Chondrocyte (in vitro differentiated cells): ENCODE results near the gene CFAP90. TPM values are rescaled to one million over a fixed set of nuclear protein-coding genes. Genes with fewer than 3 reads are reported as not detected.

Experiments used
- DNase-seq: peaks from one replicate; pipeline ENCODE4 v3.0.0; 2021; ENCODE audit warnings: mixed read lengths, low spot score
- H3K27ac Mint-ChIP-seq: one replicate; pipeline ENCODE4 v1.8.0; 2021; ENCODE audit warnings: mild to moderate bottlenecking, moderate library complexity, mixed read lengths; ENCODE audit not compliant: unreplicated experiment
- H3K27me3 Mint-ChIP-seq: 2 replicates; pipeline ENCODE4 v1.8.0; 2021; ENCODE audit warnings: low read depth, mixed read lengths
- H3K36me3 Mint-ChIP-seq: 2 replicates; pipeline ENCODE4 v1.8.0; 2021; ENCODE audit warnings: low read depth, mixed read lengths
- H3K4me1 Mint-ChIP-seq: 2 replicates; pipeline ENCODE4 v1.8.0; 2021; ENCODE audit warnings: low read depth, mild to moderate bottlenecking, mixed read lengths
- H3K4me3 Mint-ChIP-seq: one replicate; pipeline ENCODE4 v1.8.0; 2021; ENCODE audit warnings: mild to moderate bottlenecking, moderate library complexity, mixed read lengths; ENCODE audit not compliant: unreplicated experiment
- H3K9me3 Mint-ChIP-seq: 2 replicates; pipeline ENCODE4 v1.8.0; 2021; ENCODE audit warnings: low read depth, mixed read lengths
- total RNA-seq: library from RNA; stranded (reverse); gene quantifications from 3 replicates; pipeline ENCODE4 v1.2.1, GENCODE V29; 2021
- TF ChIP-seq, protein P1 (sequence below): fragments of 200-600 bp; sonication (generic); IDR thresholded peaks from 2 replicates; pipeline ENCODE4 v1.5.0; 2021; ENCODE audit warnings: antibody characterized with exemption, mild to moderate bottlenecking, moderate library complexity

CFAP90 gene
- total RNA-seq, 1 donor from 2014 or later: 0.27 TPM

DNA sequence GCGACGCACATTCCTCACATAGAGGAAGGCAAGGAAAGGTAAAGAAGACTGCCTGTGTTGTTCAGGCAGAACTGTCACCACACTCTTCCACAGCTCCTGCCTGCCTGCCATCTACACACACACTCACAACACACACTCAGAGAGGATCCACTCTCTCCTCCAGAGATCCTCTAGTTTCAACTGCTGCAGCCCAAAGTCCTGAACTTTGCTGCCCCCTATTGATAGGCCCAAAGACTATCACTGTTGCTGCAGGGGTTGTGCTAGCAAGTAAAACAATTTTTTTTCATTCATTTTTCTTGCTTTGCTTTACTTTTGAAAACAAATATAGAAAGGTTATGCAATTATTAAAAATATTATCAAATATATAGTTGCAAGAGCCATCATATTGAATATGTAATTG is 5.9 kb upstream of the CFAP90 start:
- DNase-seq: no peak
- TF ChIP-seq, protein P1, sequence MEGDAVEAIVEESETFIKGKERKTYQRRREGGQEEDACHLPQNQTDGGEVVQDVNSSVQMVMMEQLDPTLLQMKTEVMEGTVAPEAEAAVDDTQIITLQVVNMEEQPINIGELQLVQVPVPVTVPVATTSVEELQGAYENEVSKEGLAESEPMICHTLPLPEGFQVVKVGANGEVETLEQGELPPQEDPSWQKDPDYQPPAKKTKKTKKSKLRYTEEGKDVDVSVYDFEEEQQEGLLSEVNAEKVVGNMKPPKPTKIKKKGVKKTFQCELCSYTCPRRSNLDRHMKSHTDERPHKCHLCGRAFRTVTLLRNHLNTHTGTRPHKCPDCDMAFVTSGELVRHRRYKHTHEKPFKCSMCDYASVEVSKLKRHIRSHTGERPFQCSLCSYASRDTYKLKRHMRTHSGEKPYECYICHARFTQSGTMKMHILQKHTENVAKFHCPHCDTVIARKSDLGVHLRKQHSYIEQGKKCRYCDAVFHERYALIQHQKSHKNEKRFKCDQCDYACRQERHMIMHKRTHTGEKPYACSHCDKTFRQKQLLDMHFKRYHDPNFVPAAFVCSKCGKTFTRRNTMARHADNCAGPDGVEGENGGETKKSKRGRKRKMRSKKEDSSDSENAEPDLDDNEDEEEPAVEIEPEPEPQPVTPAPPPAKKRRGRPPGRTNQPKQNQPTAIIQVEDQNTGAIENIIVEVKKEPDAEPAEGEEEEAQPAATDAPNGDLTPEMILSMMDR: peak; percentile 77
- H3K36me3 Mint-ChIP-seq: peaks cover 11% of the 10 kb centered on the region
- no peaks in the 10 kb centered on the region for H3K9me3 Mint-ChIP-seq
- peaks cover 9% of the 10 kb centered on the region for H3K4me1 Mint-ChIP-seq
- no peaks in the 10 kb centered on the region for H3K27me3 Mint-ChIP-seq
- no peak overlapping the region for H3K4me3 Mint-ChIP-seq
- H3K27ac Mint-ChIP-seq: no peak overlapping the region

GRCh38 chr5:7855611-7856010 is 4.7 kb upstream of the CFAP90 start:
- Mint-ChIP-seq H3K4me3 (no peak overlapping the region), H3K9me3 (no peaks in the 10 kb centered on the region), H3K27me3 (no peaks in the 10 kb centered on the region), H3K4me1 (peaks cover 12% of the 10 kb centered on the region), H3K36me3 (peaks cover 6% of the 10 kb centered on the region), H3K27ac (no peak overlapping the region)
- TF ChIP-seq, protein P1: no peak
- DNase-seq: no peak

- Mint-ChIP-seq H3K4me1 (peaks cover 11% of the 10 kb centered on the region), H3K4me3 (no peak overlapping the region), H3K9me3 (no peaks in the 10 kb centered on the region), H3K36me3 (no peaks in the 10 kb centered on the region), H3K27ac (no peak overlapping the region), H3K27me3 (peaks cover 6% of the 10 kb centered on the region)
- DNase-seq: no peak
- TF ChIP-seq, protein P1: no peak
Observed at GRCh38 chr5:7852988-7853387, 2.1 kb upstream of the CFAP90 start.

DNA sequence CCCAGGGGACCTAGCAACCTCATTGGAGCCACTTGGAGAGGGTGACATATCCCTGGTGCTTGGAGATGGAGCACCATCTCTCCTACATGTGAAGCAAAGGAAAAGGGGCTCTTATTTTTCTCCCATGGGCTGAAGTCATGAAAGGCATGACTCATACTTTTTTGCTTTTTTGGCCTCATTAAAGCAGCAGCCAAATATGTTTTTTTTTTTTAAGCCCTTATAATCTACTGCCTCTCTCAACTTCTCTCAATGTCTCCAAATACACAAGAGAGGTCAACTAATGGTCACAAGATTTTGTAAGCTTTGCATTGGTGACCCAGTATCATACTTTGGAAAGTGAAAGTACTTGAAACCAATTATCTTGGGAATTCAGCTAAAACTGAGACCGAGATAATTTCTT is 1.6 kb upstream of the CFAP90 start:
- no peak for DNase-seq
- no peak overlapping the region for H3K27ac Mint-ChIP-seq
- no peak overlapping the region for H3K4me3 Mint-ChIP-seq
- H3K27me3 Mint-ChIP-seq: peaks cover 6% of the 10 kb centered on the region
- peaks cover 11% of the 10 kb centered on the region for H3K4me1 Mint-ChIP-seq
- H3K9me3 Mint-ChIP-seq: no peaks in the 10 kb centered on the region
- no peaks in the 10 kb centered on the region for H3K36me3 Mint-ChIP-seq
- TF ChIP-seq, protein P1: no peak

GRCh38 chr5:7851617-7852289 is 820 bp upstream of the CFAP90 start:
- Mint-ChIP-seq H3K27me3 (peaks cover 6% of the 10 kb centered on the region), H3K9me3 (no peaks in the 10 kb centered on the region), H3K4me1 (peaks cover 11% of the 10 kb centered on the region), H3K4me3 (no peak overlapping the region), H3K27ac (no peak overlapping the region), H3K36me3 (no peaks in the 10 kb centered on the region)
- TF ChIP-seq, protein P1: no peak
- no peak for DNase-seq
